Esophagus squamous epithelium (tissue), 4 donors: ENCODE data around the gene CHCHD1.

ENCODE experiments used
- CTCF ChIP-seq, 6 experiments: fragments of 450-650 bp in 4 of 6; fragments of 200-600 bp in 2 of 6; sonication (generic) in 2 of 6; IDR thresholded peaks; one replicate each; pipeline ENCODE4 v1.5.1; 2016 to 2019; ENCODE audit warnings: antibody characterized with exemption in 6 of 6, mild to moderate bottlenecking in 4 of 6, moderate library complexity in 4 of 6
- POLR2A ChIP-seq, 4 donors: fragments of 450-650 bp; IDR thresholded peaks; one replicate each; pipeline ENCODE4 v1.6.1; 2017; ENCODE audit warnings: antibody characterized with exemption in 4 of 4, mild to moderate bottlenecking in 4 of 4, moderate library complexity in 3 of 4

- TF ChIP-seq CTCF (IDR thresholded peaks at IDR 0.05) (no peak), POLR2A (IDR thresholded peaks at IDR 0.05) (no peak)
Observed at GRCh38 chr10:73732426-73732825, 49.4 kb upstream of the CHCHD1 start.
